Transverse colon (tissue), 3 donors: Measurements from ENCODE around the gene AMOTL1.

Experiments
- CTCF ChIP-seq, 5 experiments: fragments of 200-600 bp in 3 of 5; fragments of 450-650 bp in 2 of 5; sonication (generic) in 3 of 5; IDR thresholded peaks; 1 replicate in 2 of 5; 2 replicates in 3 of 5; pipeline ENCODE4 v1.5.1; 2016 to 2017; ENCODE audit warnings: antibody characterized with exemption in 5 of 5, inconsistent platforms in 3 of 5, mild to moderate bottlenecking in 2 of 5, moderate library complexity in 1 of 5
- POLR2A ChIP-seq: fragments of 450-650 bp; IDR thresholded peaks from one replicate; pipeline ENCODE4 v1.6.1; 2016; ENCODE audit warnings: antibody characterized with exemption, mild to moderate bottlenecking, moderate library complexity

DNA sequence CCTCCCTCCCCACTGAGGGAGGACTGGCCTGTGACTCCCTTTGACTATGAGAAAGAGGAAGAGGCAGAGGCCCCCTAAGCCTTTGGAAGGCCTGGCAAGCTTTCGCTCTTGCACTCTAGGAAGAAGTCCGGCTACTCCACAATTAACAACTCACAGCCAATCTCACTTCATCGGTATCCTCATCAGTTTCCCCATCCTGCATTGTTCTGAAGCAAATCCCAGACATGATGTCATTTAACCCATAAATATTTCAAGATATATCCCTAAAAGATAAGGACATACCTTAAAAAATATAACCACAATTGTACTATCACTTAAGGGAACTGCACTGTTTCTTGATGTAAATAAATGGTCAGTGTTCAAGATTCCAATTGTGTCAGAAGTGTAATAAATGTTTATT, 142.1 kb downstream of the AMOTL1 start:
- TF ChIP-seq POLR2A = no peak
- no peak for TF ChIP-seq CTCF (IDR thresholded peaks at IDR 0.05)
